ENCODE results near the gene PGS1.
A peak's percentile ranks its signal among the peaks of the same experiment; 100 is the strongest.

DNA sequence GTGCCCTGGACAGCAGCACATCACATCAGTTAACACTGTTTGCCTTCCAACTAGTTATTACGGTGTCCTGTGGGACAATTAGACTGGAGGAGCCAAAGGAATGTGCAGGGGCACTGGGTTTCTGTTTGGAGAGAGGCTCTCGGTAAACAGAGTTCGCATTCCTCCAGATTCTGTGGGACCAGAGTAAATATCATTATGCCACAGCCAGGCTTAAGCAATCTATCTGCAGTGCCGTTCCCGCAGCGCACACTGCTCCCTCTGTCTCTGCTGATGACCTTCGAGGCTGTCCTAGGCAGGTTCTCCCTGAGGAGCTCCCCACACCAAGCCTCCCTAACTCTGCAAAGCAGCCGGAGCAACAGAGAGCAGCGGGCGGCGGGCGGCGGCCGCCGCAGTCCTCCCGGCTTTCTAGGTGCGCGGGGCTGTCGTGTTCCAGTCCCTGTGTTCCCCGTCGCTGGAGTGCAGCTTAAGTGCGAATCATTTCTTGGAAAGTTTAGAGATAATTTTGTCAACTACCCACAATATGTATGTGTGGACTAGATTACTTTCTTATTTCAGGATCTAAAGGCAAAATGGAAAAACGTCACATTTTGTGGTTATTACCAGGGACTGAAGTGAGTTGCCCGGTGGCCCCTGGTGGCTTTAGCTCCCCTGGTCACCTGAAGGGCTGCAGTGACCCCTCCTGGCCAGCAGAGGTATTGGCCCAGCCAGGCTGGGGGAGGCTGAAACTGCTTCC is 43.3 kb downstream of the PGS1 start:
- TF ChIP-seq CTCF (conservative IDR thresholded peaks at IDR 0.05 in 1 of 2, IDR thresholded peaks at IDR 0.05 in 1 of 2; ENCODE audit: low read depth in 1 of 2, low read length in 2 of 2) (peak; percentile 99), EZH2 (IDR thresholded peaks at IDR 0.05; ENCODE audit: low read length, missing control alignments) (no peak)
